Activated B cell treated with CpG ODN at 0.5 μM for 24 hours (primary cell): ENCODE data around the gene OR7C1. TPM values are rescaled to one million over a fixed set of nuclear protein-coding genes. Genes with fewer than 3 reads are reported as not detected.

ENCODE experiments used
- ATAC-seq: fragments of 200-7000 bp; cut with Tn5 transposase; one replicate; pipeline ENCODE4 v1.10.0; 2021; ENCODE audit warnings: low read depth, mild to moderate bottlenecking, moderate library complexity
- CTCF ChIA-PET: fragments of 350-600 bp; sonication (Branson Sonifier 250); formaldehyde crosslinking; loops from one replicate; lab custom pipeline; 2021; ENCODE audit warnings: antibody characterized with exemption; lab: Charles Lee
- POLR2A ChIA-PET: fragments of 350-600 bp; sonication (Branson Sonifier 250); formaldehyde crosslinking; loops from one replicate; lab custom pipeline; 2021; ENCODE audit warnings: antibody characterized with exemption; lab: Charles Lee
- DNase-seq: peaks from one replicate; pipeline ENCODE4 v3.0.0; 2022
- H3K27ac Mint-ChIP-seq: one replicate; pipeline ENCODE4 v1.8.0; 2020; ENCODE audit warnings: mixed read lengths
- H3K27me3 Mint-ChIP-seq: one replicate; pipeline ENCODE4 v1.8.0; 2021; ENCODE audit warnings: mixed read lengths
- H3K36me3 Mint-ChIP-seq: one replicate; pipeline ENCODE4 v1.8.0; 2021; ENCODE audit warnings: low read depth, mixed read lengths
- H3K4me1 Mint-ChIP-seq: one replicate; pipeline ENCODE4 v1.8.0; 2021; ENCODE audit warnings: mixed read lengths
- H3K4me3 Mint-ChIP-seq: one replicate; pipeline ENCODE4 v1.8.0; 2020; ENCODE audit warnings: mild to moderate bottlenecking, mixed read lengths
- H3K9me3 Mint-ChIP-seq: one replicate; pipeline ENCODE4 v1.8.0; 2020; ENCODE audit warnings: mixed read lengths
- CTCF ChIP-seq: fragments of 200-600 bp; IDR thresholded peaks from one replicate; pipeline ENCODE4 v1.8.0; 2022; ENCODE audit warnings: antibody characterized with exemption, mild to moderate bottlenecking
- intact Hi-C: fragments of 100-400 bp; cut with micrococcal nuclease; formaldehyde crosslinking; loops from one replicate; pipeline ENCODE4 v1.15.1; 2024
- total RNA-seq: library from RNA; stranded (reverse); gene quantifications from 2 replicates; pipeline ENCODE4 v1.2.3, GENCODE V29; 2022

Gene OR7C1
- total RNA-seq, 1 donor from 2014 or later, result not detected

DNA sequence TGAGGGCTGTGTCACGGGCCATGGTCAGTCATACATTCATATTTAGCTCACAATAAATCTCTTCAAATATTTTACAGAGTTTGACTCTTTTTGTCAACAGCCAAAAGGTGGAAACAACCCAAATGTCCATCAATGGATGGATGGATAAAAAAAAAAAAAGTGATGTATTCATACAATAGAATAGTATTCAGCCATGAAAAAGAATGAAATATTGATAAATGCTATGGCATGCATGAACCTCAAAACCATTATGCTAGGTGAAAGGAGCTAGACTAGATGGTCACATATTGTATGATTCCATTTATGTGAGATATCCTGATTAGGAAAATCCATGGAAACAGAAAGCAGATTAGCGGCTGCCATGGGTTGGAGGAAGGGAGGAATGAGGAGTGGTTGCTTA lies 72.9 kb downstream of the OR7C1 start:
- no peak for DNase-seq
- H3K27me3 Mint-ChIP-seq, result peaks cover 10% of the 10 kb centered on the region
- ChIA-PET POLR2A (interaction anchor here (0.7 kb wide), 1 partner anchor 390 kb away, joined by 4 read pairs; no protein-coding TSS in a partner anchor), CTCF (no interaction called here)
- H3K4me1 Mint-ChIP-seq, result no peaks in the 10 kb centered on the region
- peaks cover 3% of the 10 kb centered on the region for H3K36me3 Mint-ChIP-seq
- no peak for ATAC-seq
- H3K9me3 Mint-ChIP-seq, result no peaks in the 10 kb centered on the region
- no peak overlapping the region for H3K27ac Mint-ChIP-seq
- TF ChIP-seq CTCF, result no peak
- H3K4me3 Mint-ChIP-seq, result no peak overlapping the region
- intact Hi-C loops, result no loop called here

DNA sequence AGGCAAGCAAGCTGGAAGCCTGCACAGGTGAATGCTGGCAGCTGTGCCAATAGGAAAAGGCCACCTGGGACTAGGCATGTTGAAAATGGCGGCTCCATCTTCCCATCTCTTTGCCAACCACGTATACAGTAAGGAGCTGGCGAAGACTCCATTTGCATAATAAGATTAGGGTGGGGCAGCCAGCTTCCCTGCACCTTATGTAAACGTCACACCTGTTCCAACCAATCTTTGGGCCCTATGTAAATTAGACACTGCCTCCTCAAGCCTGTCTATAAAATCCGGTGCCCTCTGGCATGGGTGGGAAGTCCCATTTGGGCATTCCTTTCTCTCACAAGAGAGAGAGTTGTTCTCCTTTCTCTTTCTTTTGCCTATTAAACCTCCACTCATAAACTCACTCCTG lies 73.4 kb downstream of the OR7C1 start:
- intact Hi-C loops, result no loop called here
- ChIA-PET CTCF (no interaction called here), POLR2A (interaction anchor here (0.7 kb wide), 1 partner anchor 390 kb away, joined by 4 read pairs; no protein-coding TSS in a partner anchor)
- DNase-seq (no peak), ATAC-seq (no peak)
- no peaks in the 10 kb centered on the region for H3K9me3 Mint-ChIP-seq
- H3K36me3 Mint-ChIP-seq, result peaks cover 3% of the 10 kb centered on the region
- no peak overlapping the region for H3K4me3 Mint-ChIP-seq
- TF ChIP-seq CTCF, result no peak
- peaks cover 10% of the 10 kb centered on the region for H3K27me3 Mint-ChIP-seq
- no peaks in the 10 kb centered on the region for H3K4me1 Mint-ChIP-seq
- no peak overlapping the region for H3K27ac Mint-ChIP-seq

GRCh38 chr19:14758816-14759215 lies 76.2 kb downstream of the OR7C1 start:
- intact Hi-C loops, result no loop called here
- TF ChIP-seq CTCF, result no peak
- POLR2A ChIA-PET, result no interaction called here
- DNase-seq, result no peak
- no peak overlapping the region for H3K4me3 Mint-ChIP-seq
- ATAC-seq, result no peak
- CTCF ChIA-PET, result no interaction called here
- H3K27ac Mint-ChIP-seq, result no peak overlapping the region
- no peaks in the 10 kb centered on the region for H3K9me3 Mint-ChIP-seq
- H3K27me3 Mint-ChIP-seq, result peaks cover under 1% of the 10 kb centered on the region
- H3K4me1 Mint-ChIP-seq, result no peaks in the 10 kb centered on the region
- no peaks in the 10 kb centered on the region for H3K36me3 Mint-ChIP-seq

DNA sequence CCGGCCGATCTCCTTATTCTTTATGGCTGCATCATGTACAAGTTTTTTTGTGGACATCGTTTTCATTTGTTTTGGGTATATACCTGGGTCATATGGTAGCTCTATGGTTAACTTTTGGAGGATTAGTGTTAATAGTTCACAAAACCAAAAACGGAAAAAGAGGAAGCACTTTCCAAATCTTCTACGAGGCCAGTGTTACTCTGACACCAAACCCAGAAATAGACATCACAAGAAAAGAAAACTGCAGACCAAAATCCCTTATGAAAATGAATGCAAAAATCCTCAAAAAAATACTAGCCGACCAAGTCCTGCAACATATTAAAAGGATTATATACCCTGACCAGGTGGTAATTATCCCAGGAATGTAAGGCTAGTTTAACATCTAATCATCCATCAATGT lies 86.4 kb downstream of the OR7C1 start:
- CTCF ChIA-PET, result no interaction called here
- TF ChIP-seq CTCF, result no peak

More for the DNA sequence above, 86.4 kb downstream of the OR7C1 start:
- H3K36me3 Mint-ChIP-seq, result no peaks in the 10 kb centered on the region
- ATAC-seq, result no peak
- H3K9me3 Mint-ChIP-seq, result no peaks in the 10 kb centered on the region
- no peak for DNase-seq
- H3K4me1 Mint-ChIP-seq, result no peaks in the 10 kb centered on the region
- no peak overlapping the region for H3K4me3 Mint-ChIP-seq
- H3K27me3 Mint-ChIP-seq, result no peaks in the 10 kb centered on the region
- H3K27ac Mint-ChIP-seq, result no peak overlapping the region
- intact Hi-C loops, result no loop called here
- POLR2A ChIA-PET, result no interaction called here

Other genes starting within 250 kb of the OR7C1 start
- gene ADGRE3, start 160.3 kb downstream of the OR7C1 start, total RNA-seq, result not detected in 2 replicates
- gene ZNF333, start 145.1 kb downstream of the OR7C1 start, total RNA-seq, result 24.0 and 26.2 TPM in 2 replicates
- 0.91 and 0.93 TPM in 2 replicates for gene ADGRE2, start 56.6 kb downstream of the OR7C1 start, total RNA-seq
- not detected in 2 replicates for gene OR7A5, start within 50 bp of the OR7C1 start, total RNA-seq
- not detected in 2 replicates for gene OR7A10, start 13.7 kb upstream of the OR7C1 start, total RNA-seq
- gene OR7A17, start 50.9 kb upstream of the OR7C1 start, total RNA-seq, result not detected in 2 replicates
- not detected in 2 replicates for gene OR7C2, start 106.3 kb upstream of the OR7C1 start, total RNA-seq
- not detected in 2 replicates for gene SLC1A6, start 144.7 kb upstream of the OR7C1 start, total RNA-seq
- not detected in 2 replicates for gene CASP14, start 214.3 kb upstream of the OR7C1 start, total RNA-seq
- not detected in 2 replicates for gene OR1I1, start 247.0 kb upstream of the OR7C1 start, total RNA-seq